GM21576 (cell line): Measurements from ENCODE around the gene KIR2DL4.
"Not testable (repeated sequence)": the region's sequence is repeated elsewhere in the genome, so short reads cannot be mapped to it uniquely, and the experiment has no call there.

Experiments used
- ATAC-seq: cut with Tn5 transposase; IDR thresholded peaks from one replicate; pipeline ENCODE4 v1.9.1; 2021; ENCODE audit warnings: mild to moderate bottlenecking, moderate library complexity; ENCODE audit not compliant: unreplicated experiment

The KIR2DL4 gene

DNA sequence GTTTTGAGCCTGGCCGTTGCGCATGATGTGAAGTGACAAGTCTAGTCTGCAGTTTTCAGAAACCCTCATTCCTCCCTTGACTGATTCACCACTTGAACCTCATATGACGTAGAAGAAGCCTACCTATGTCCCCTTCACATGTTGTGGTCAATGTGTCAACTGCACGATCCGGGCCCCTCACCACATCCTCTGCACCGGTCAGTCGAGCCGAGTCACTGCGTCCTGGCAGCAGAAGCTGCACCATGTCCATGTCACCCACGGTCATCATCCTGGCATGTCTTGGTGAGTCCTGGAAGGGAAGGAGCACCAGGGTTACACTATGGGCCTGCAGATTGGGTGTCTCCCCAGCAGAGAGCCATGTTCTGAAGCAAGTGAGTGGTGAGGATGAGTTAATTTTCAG, at the start of gene KIR2DL4:
Gene KIR2DL4 (plus strand): TSS at position 201 of the 400 bp plus-strand sequence. CDS start 42 bp downstream, at position 243.
- ATAC-seq = no peak

GRCh38 chr19:54756204-54757110, 47.0 kb upstream of the KIR2DL4 start:
- not testable (repeated sequence) for ATAC-seq

DNA sequence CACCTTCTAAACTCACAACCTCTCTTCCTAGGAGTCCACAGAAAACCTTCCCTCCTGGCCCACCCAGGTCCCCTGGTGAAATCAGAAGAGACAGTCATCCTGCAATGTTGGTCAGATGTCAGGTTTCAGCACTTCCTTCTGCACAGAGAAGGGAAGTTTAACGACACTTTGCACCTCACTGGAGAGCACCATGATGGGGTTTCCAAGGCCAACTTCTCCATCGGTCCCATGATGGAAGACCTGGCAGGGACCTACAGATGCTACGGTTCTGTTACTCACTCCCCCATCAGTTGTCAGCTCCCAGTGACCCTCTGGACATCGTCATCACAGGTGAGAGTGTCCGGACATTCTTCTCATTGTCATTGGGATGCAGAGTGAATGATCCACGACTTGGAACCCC, 44.8 kb upstream of the KIR2DL4 start:
- not testable (repeated sequence) for ATAC-seq

DNA sequence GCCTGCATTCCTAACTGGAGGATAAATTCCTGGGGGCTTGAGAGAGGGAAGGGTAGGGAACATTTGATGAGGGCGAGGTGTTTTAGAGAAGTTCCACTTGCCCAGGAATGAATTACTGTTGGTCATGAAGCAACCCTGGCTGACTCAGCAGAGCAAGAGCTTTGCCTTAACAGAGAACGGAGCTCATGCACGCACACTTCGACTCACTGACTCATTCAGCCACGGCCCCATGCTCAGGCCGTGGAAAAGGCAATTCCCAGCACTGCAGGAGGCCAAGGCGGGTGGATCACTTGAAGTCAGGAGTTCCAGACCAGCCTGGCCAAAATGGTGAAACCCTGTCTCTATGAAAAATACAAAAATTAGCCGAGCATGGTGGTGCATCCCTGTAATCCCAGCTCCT, 39.2 kb upstream of the KIR2DL4 start:
- not testable (repeated sequence) for ATAC-seq

GRCh38 chr19:54766464-54766863, 36.9 kb upstream of the KIR2DL4 start:
- not testable (repeated sequence) for ATAC-seq

DNA sequence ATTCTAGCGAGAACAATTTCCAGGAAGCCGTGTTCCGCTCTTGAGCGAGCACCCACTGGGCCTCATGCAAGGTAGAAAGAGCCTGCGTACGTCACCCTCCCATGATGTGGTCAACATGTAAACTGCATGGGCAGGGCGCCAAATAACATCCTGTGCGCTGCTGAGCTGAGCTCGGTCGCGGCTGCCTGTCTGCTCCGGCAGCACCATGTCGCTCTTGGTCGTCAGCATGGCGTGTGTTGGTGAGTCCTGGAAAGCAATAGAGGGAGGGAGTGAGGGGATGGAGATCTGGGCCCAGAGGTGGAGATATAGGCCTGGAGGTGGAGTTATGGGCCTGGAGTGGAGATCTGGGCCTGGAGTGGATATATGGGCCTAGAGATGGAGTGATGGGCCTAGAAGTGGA, 33.8 kb upstream of the KIR2DL4 start, which contains the start of gene KIR2DL1:
Gene KIR2DL1 (plus strand): TSS at position 148 of the 400 bp plus-strand sequence. CDS start 58 bp downstream, at position 206.
- ATAC-seq = not testable (repeated sequence)

GRCh38 chr19:54770511-54770910, 32.9 kb upstream of the KIR2DL4 start:
- ATAC-seq = not testable (repeated sequence)

DNA sequence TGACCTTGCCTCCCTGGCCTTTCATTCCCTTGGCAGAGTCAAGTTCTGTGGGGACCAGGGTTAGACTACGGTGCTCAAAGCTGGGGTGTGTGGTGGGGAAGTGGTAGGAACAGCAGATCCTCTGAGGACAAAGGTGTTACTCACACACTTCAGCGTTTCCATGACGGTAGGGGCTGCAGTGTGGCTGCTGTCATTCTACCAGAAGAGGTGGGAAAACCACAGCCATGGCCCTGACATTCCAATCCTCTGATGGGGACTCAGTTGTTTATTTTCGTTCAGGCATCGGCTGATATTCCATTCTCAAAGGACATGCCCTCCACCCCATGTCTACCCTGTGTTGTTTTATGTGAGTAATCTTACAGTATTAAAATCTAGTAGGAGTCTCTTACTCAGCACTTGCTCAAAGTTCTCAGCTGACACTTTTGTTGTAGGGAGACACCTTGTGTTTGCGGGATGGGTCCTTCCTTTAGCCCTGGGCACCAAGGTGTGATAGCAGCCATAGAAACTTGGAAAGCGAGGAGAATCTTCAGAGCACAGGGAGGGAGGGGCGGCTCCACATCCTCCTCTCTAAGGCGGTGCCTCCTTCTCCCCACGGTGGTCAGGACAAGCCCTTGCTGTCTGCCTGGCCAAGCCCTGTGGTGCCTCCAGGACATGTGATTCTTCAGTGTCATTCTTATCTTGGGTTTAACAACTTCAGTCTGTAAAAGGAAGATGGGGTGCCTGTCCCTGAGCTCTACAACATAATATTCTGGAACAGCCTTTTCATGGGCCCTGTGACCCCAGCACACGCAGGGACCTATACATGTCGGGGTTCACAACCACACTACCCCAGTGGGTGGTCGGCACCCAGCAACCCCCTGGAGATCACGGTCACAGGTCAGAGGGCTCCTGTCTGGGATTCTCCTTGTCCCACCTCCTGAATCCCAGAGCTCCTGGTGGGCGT, 32.1 kb upstream of the KIR2DL4 start:
- not testable (repeated sequence) for ATAC-seq

GRCh38 chr19:54772666-54773065, 30.7 kb upstream of the KIR2DL4 start:
- ATAC-seq = not testable (repeated sequence)

DNA sequence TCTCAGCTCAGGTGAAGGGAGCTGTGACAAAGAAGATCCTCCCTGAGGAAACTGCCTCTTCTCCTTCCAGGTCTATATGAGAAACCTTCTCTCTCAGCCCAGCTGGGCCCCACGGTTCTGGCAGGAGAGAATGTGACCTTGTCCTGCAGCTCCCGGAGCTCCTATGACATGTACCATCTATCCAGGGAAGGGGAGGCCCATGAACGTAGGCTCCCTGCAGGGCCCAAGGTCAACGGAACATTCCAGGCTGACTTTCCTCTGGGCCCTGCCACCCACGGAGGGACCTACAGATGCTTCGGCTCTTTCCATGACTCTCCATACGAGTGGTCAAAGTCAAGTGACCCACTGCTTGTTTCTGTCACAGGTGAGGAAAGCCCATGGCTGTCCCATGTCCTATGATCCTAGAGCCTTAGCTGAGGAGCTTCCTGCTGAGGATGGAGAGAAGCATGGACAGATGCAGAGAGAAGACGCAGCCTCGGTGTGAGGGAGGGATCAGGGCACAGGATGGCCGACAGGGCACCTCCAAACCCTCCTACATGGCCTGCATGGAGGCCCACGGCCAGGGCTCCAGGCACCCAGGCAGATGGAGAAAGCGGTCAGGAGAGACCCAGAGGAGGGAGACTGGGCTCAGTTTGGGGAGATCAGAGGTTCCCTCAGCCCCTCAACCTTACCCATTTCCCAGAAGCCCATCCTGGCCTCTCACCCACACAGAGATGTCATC, 28.2 kb upstream of the KIR2DL4 start:
- not testable (repeated sequence) for ATAC-seq

DNA sequence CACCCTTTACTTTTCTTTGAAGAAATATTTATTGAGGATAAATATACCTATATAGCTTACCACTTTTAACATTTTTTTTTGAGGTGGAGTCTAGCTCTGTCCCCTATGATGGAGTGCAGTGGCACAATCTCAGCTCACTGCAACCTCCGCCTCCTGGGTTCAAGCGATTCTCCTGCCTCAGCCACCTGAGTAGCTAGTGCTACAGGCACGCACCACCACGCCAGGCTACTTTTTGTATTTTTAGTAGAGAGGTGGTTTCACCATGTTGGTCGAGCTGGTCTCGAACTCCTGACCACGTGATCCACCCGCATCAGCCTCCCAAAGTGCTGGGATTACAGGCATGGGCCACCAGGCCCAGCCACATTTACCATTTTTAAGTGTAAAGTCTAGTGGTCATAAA, 27.6 kb upstream of the KIR2DL4 start:
- not testable (repeated sequence) for ATAC-seq

DNA sequence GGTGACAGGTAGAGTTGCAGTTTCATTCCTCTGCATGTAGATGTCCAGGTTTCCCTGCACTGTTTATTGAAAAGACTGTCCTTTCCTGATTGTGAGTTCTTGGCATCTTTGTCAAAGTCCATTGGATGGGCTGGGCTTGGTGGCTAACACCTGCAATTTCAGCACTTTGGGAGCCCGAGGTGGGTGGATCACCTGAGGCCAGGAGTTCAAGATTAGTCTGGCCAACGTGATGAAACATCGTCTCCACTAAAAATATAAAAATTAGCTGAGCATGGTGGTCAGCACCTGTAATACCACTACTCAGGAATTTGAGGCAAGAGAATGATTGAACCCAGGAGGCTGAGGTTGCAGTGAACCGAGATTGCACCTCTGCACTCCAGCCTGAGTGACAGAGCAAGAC, 25.6 kb upstream of the KIR2DL4 start:
- not testable (repeated sequence) for ATAC-seq

GRCh38 chr19:54778896-54779295, 24.5 kb upstream of the KIR2DL4 start:
- ATAC-seq = not testable (repeated sequence)

- ATAC-seq = not testable (repeated sequence)
These were observed 20.5 kb upstream of the KIR2DL4 start for GRCh38 chr19:54782916-54783315.

DNA sequence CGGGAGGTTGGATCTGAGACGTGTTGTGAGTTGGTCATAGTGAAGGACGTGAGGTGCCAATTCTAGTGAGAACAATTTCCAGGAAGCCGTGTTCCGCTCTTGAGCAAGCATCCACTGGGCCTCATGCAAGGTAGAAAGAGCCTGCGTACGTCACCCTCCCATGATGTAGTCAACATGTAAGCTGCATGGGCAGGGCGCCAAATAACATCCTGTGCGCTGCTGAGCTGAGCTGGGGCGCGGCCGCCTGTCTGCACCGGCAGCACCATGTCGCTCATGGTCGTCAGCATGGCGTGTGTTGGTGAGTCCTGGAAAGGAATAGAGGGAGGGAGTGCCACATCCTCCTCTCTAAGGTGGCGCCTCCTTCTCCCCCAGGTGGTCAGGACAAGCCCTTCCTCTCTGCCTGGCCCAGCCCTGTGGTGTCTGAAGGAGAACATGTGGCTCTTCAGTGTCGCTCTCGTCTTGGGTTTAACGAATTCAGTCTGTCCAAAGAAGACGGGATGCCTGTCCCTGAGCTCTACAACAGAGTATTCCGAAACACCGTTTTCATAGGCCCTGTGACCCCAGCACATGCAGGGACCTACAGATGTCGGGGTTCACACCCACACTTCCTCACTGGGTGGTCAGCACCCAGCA, 17.2 kb upstream of the KIR2DL4 start:
- not testable (repeated sequence) for ATAC-seq

DNA sequence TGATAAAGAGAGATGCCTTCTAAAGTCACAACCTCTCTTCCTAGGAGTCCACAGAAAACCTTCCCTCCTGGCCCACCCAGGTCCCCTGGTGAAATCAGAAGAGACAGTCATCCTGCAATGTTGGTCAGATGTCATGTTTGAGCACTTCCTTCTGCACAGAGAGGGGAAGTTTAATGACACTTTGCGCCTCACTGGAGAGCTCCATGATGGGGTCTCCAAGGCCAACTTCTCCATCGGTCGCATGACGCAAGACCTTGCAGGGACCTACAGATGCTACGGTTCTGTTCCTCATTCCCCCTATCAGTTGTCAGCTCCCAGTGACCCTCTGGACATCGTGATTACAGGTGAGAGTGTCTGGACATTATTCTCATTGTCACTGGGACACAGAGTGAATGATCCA, 15.3 kb upstream of the KIR2DL4 start:
- ATAC-seq = not testable (repeated sequence)

DNA sequence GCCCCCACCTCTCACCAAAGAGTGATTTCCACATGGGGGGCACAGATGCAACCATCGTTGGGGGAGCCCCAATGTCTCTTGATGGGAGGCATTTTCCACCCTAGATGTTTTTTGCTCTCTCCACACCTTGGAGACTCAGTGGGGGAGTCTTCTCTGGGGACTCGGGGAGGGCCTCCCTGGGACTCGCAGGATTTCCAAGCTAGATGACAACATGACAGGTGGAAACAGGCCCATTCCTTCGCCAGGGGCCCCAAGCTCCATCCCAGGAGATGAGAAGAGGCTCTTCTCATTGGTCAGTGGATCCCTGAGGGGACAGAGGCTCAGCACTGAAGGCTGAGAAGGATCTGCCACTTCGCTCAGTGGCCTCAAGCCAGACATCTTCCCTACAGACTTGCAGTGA, 12.7 kb upstream of the KIR2DL4 start:
- ATAC-seq = no peak

DNA sequence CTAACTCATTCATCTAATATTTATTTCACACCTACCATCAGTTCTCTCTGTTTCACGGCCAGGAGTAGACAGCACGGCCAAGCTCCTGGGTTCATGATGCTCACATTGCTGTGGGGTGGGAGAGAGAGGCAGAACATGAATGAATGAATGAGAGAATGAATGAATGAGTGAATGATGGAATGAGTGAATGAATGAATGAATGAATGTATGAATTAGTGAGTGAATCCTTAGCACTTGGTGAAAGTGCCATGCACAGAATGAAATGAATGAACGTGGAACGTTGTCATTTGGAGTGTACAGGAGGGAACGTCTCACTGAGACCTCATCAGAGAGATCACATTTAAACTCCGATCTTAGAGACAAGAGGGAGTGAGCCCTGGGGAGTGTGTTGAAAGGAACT, 11.9 kb upstream of the KIR2DL4 start:
- no peak for ATAC-seq

DNA sequence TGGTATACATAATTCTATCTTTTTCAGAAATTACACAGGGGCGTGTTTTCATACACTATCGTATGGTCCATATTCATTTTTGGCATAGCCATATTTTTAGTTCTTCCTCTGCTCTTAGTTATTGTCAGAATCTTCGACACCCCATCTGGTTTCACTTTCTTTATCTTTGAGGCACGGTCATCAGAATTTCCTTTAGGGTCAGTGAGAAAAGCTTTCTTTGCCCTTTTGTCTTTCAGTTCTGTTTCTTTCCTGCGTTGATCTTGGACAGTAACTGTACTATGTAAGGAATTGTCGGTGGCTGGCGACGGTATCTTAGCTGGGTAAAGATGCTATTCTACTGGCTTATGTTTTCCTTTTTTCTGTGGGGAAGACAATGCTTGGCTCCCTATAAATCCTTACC, 10.6 kb upstream of the KIR2DL4 start:
- ATAC-seq = no peak

DNA sequence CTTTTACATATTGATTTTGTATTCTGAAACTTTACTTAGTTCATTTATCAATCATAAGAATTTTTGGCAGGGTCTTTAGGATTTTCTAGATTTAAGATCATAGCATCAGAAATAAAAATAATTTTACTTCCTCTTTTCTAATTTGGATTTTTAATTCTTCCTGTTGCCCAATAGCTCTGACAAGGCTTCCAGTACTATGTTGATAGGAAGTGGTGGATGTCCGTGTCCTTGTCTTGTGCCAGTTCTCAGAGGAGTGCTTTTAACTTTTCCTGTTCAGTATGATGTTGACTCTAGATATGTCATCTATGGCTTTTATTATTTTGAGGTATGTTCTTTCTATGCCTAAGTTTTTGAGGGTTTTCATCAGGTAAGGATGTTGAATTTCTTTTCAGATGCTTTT, 7.7 kb upstream of the KIR2DL4 start:
- no peak for ATAC-seq
